T follicular helper cell (primary cell): Measurements from ENCODE around the gene FERD3L.

Experiments
- DNase-seq: peaks from one replicate; pipeline ENCODE4 v3.0.0-alpha.2; 2020; ENCODE audit warnings: low read depth

The FERD3L gene

DNA sequence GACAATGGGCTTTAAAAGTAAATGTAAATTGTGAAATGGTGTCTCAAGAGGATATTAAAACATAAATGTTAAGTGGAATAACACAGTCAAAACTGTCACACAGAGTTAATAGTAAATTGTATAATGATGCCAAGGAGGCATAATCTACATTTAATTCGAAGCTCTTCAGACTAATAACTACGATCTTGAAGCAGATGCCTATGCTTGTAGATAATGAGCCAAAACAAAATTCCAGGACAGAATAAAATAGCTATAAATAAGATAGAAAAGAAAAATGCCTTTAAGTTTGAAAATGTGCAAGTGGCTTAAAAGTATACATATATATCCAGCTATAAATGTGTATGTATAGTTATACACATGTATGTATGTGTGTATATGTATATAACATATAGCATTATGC is 45.3 kb downstream of the FERD3L start:
- DNase-seq = no peak

DNA sequence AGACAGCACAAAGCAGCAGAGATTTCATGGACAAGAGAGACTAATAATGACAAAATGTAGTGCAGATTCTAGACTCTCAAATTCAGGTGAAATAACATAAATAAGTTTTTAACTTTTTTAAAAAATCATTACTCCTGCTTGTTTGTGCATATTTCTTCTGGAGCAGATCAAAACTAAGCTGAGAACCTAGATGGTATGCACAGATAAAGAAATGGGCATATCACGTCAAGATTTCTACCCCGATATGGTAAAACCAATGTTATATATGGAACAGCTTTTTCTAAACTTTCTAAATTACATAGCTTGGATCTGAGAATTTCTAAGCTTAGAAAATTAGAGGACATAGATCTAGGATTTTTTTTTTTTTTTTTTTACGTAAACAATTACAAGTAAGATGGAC is 46.0 kb downstream of the FERD3L start:
- no peak for DNase-seq

DNA sequence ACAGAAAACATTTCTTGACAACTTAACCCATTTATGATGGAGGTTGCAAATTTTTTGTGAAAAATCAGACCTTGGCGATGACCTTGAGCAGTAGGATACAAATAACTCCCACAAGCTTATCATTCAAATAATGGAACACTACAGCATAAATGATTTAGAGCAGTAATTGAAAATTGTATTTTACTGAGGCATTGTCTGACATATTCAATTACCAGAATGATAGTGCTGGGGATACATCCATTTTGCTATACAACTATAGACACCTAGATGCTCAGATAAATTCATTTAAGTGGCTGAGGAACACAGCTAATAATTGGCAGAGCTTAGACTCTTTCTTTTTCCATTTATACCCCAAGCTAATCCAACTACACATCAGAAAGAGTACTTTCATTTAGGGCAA is 46.7 kb downstream of the FERD3L start:
- DNase-seq = no peak

DNA sequence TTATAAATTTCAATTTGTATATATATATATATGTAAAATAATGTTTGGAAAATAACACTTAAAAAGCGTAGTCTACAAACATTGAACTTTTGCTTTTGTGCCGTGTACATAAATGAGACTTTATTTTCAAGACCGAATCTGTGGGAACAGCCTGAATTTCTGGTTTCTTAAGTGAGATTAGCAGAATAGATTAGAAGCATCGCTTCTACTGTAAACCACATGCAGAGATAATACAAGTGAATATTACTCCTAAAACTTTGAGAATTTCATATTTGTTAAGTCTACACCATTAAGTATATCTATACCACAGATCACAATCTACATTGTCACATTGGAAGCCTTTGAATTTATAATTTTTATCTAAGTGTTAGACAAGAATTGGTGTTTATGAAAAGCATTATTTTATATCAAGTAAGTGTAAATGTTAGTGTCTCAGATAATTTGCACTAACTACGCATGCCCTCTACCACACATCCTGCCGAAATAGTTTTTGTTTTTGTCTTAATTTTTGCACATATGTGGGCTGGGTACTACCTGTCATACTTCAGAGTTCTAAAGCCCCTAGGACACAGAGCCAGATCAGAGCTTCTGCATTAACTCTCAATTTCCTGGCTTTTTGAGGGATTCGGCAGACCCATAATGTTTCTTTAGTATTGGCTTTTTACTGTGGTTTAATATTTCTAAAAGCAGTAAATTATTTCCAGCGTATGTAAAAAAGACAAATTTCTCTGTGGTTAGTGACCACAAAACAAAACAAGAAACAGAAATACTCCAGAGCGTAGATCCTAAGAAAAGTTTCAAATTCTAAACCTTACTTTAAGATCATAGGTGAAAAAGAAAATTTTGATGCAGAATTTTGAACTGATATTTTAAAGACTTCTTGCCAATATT is 47.8 kb downstream of the FERD3L start:
- DNase-seq = no peak

DNA sequence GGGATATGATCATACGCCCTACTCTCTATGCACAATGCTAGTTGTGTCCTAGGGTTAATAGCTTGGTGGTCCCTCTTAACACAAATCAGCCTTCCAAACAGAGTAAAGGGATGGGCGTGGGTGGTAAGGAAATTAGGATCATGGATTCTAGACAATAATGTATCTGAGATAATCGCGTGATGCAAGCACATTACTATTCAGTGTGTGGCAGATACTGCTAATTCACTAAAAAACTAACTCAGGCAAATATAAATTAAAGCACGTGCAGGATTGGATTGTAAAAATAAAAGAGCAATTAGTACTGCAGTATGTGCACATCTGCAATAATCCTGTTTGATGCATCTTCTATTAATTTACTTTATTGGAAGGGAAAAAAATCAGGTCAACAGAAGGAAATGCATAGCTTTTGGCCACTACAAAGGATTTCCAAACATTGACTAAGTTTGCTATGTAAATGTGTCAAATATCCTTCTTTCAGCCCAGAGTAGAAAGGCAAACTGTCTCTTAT is 49.8 kb downstream of the FERD3L start:
- DNase-seq = no peak
